Dendritic cell treated with granulocyte-macrophage colony-stimulating factor and Interleukin-4, amounts not matched to agents 40 ng/mL and 50 ng/mL, for 4 days (primary cell): ENCODE data around the gene NTPCR.

ENCODE experiments used
- H3K27ac Mint-ChIP-seq: one replicate; pipeline ENCODE4 v1.8.0; 2022; ENCODE audit warnings: mild to moderate bottlenecking, mixed read lengths
- H3K27me3 Mint-ChIP-seq: one replicate; pipeline ENCODE4 v1.8.0; 2022; ENCODE audit warnings: mild to moderate bottlenecking, mixed read lengths
- H3K36me3 Mint-ChIP-seq: one replicate; pipeline ENCODE4 v1.8.0; 2022; ENCODE audit warnings: low read depth, mixed read lengths
- H3K4me1 Mint-ChIP-seq: one replicate; pipeline ENCODE4 v1.8.0; 2022; ENCODE audit warnings: low read depth, mixed read lengths
- H3K4me3 Mint-ChIP-seq: one replicate; pipeline ENCODE4 v1.8.0; 2022; ENCODE audit warnings: mild to moderate bottlenecking, moderate library complexity, mixed read lengths
- H3K9me3 Mint-ChIP-seq: one replicate; pipeline ENCODE4 v1.8.0; 2022; ENCODE audit warnings: mixed read lengths
- intact Hi-C: fragments of 100-400 bp; cut with micrococcal nuclease; formaldehyde crosslinking; loops from one replicate; pipeline ENCODE4 v1.15.0; 2022

The NTPCR gene

GRCh38 chr1:232979558-232979957 lies 29.1 kb downstream of the NTPCR start:
- Mint-ChIP-seq H3K36me3 (peaks cover 50% of the 10 kb centered on the region), H3K9me3 (peaks cover 1% of the 10 kb centered on the region), H3K4me3 (no peak overlapping the region), H3K27me3 (no peaks in the 10 kb centered on the region), H3K4me1 (peaks cover 22% of the 10 kb centered on the region), H3K27ac (no peak overlapping the region)
- intact Hi-C loops = no loop called here

- H3K4me1 Mint-ChIP-seq = peaks cover 20% of the 10 kb centered on the region
- intact Hi-C loops = no loop called here
- no peaks in the 10 kb centered on the region for H3K9me3 Mint-ChIP-seq
- H3K36me3 Mint-ChIP-seq = peaks cover 43% of the 10 kb centered on the region
- H3K4me3 Mint-ChIP-seq = no peak overlapping the region
- H3K27ac Mint-ChIP-seq = no peak overlapping the region
- no peaks in the 10 kb centered on the region for H3K27me3 Mint-ChIP-seq
These were observed 30.1 kb downstream of the NTPCR start for GRCh38 chr1:232980355-232980978.

DNA sequence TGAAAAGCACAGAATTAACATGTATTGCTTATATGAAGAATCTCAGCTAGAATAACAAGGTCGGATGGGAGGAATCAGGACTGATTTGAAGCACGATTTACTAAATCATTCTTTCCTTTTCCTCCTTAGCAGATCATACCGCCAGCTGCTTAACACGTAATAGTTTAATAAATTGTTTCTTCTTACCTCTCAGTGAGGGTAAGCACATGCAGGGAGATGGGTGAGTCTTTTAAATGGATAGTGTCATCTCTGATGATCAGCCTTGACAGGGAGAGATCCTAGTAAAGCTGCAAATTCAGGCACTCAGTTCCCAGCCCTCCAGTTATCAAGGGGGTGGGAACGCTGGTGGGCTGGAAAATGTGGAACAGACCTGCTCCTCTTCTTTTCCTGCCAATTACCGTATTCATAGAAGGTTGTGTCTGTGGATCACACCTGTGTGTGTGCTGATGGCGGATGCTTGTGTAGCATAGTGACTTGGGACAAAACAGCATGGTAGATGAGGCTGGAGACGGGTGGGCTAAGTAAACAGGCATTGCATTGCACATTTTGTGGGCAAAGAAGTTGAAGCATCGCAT lies 30.7 kb downstream of the NTPCR start:
- Mint-ChIP-seq H3K4me1 (peaks cover 16% of the 10 kb centered on the region), H3K9me3 (no peaks in the 10 kb centered on the region), H3K4me3 (no peak overlapping the region), H3K27me3 (no peaks in the 10 kb centered on the region), H3K36me3 (peaks cover 43% of the 10 kb centered on the region), H3K27ac (no peak overlapping the region)
- intact Hi-C loops = no loop called here

- Mint-ChIP-seq H3K4me3 (no peak overlapping the region), H3K4me1 (peaks cover 16% of the 10 kb centered on the region), H3K27me3 (no peaks in the 10 kb centered on the region), H3K9me3 (no peaks in the 10 kb centered on the region), H3K36me3 (peaks cover 32% of the 10 kb centered on the region), H3K27ac (no peak overlapping the region)
- intact Hi-C loops = no loop called here
These were observed 32.0 kb downstream of the NTPCR start for GRCh38 chr1:232982238-232982944.

DNA sequence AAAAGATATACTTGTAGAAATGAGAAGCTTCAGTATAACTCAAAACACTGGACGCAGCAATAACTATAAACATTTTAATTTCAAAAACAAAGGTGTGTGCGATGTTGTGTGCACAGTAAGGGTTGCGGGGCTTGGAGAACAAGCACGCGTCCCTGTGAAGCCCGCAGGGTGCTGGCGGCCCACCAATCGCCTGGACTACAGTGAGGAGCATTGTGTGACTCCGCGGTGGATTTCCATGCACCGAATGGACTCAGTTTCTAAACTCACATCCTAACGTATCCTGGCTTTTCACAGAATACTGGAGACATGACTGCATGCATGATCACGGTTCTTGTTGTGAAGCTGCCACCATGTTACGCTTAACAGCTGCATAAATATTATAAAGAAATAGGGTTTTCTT lies 33.0 kb downstream of the NTPCR start:
- H3K4me3 Mint-ChIP-seq = no peak overlapping the region
- intact Hi-C loops = no loop called here
- no peak overlapping the region for H3K27ac Mint-ChIP-seq
- no peaks in the 10 kb centered on the region for H3K9me3 Mint-ChIP-seq
- no peaks in the 10 kb centered on the region for H3K27me3 Mint-ChIP-seq
- H3K36me3 Mint-ChIP-seq = peaks cover 25% of the 10 kb centered on the region
- H3K4me1 Mint-ChIP-seq = peaks cover 8% of the 10 kb centered on the region

DNA sequence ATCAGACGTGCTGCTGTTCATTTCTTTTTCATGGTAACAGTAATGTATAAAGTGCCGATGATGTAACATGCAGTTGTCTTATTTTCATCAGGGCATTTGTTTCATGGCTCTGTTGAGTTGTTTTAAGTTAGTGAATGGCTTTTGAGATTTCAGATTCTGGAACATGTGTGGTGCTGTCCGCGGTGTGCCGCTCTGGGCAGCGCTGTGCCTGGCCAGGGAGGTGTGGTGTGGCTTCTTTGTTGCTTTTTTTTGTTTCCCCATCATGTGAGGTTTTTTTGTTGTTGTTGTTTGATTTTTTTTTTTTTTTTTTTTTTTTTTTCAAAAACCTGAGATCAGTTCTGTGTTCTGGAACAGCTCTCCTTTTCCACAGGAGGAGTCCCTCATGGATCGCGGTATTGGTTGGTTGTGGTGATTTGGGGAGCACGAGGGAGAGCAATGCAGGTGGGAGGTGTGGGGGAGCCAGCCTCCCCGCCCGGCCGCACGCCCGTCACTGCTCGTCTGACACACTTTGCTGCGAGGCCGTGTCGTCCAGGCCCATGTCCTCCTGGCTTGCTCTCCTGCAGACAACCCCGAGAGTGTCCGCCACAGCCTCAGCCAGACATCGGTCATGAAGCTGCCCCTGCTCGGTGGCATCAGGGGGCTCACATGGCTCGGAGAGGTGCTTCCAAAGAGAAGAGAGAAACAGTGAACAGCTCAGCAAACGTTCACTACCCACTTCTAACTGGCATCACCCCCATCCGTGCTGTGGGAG lies 33.6 kb downstream of the NTPCR start:
- Mint-ChIP-seq H3K27ac (no peak overlapping the region), H3K27me3 (no peaks in the 10 kb centered on the region), H3K4me1 (peaks cover 3% of the 10 kb centered on the region), H3K4me3 (no peak overlapping the region), H3K9me3 (no peaks in the 10 kb centered on the region), H3K36me3 (peaks cover 21% of the 10 kb centered on the region)
- intact Hi-C loops = no loop called here

DNA sequence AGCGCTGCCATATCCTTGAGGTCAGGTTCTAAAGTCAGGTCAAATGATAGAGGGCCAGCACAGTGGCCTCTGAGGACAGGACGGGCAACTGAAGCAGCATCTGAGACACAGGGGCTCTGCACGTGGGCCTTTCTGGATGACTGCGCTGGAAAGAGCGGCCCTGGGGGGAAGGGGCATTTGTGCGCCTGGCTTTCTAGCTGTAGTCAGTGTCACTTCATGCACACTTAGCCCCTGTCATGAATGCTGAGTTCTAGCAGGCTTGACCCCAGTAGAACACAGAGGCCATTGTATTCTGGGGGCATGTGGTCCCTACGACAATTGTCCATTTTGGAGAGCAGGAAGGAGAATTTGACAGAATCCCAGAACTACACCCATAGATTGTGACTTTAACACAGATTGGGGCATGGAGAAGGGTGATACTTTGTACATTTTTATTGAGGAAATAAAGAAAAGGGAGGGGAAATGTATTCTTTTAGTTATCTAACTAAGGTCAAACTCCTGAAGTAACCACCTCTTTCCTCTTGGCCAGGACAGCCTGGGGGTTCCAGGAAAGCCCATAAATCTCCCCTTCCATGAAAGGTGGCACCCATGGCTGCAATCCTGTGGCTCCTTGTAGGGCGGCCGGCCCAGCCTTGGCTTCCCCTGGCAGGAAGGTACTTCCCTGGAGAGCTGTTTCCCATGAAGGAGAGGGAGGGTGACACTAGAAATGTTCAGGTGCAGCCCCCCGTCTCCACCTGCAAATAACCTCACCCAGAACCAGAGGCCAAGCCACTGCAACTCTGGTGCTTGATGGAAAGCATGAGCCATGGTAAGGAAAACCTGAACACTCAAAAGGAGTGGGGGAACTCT lies 34.4 kb downstream of the NTPCR start:
- intact Hi-C loops = no loop called here
- Mint-ChIP-seq H3K4me1 (no peaks in the 10 kb centered on the region), H3K27ac (no peak overlapping the region), H3K9me3 (no peaks in the 10 kb centered on the region), H3K27me3 (no peaks in the 10 kb centered on the region), H3K36me3 (peaks cover 19% of the 10 kb centered on the region), H3K4me3 (no peak overlapping the region)

DNA sequence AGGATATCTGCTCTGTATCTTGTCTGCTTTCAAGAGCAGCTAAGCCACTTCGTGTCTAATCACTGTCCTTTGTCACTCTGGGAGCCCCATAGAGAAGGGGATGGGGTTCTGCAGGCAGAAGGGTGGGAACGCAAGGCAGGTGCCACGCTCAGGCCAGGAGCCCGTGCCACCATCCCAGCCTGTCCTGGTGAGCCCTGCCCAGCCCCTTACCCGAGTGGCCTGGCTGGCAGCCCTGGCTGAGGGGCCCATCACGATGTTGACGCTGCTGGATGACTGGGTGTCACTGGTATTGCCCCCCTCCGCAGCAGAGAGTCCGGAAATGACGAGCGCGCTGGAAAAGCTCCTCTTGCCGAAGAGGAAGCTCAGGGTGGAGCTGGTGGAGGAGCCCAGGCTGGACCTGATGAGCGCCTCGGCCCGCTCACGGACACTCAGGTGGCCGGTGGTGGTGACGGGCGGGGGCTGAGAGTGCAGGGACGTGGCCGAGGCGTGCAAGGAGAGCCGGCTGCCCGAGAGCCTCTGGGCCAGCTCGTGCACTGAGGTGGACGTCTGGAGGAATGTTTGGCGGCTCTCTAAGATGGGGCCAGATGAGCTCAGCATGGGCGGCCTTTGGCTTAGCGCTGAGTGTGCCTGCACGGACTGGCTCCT lies 35.6 kb downstream of the NTPCR start:
- intact Hi-C loops = no loop called here
- Mint-ChIP-seq H3K27me3 (no peaks in the 10 kb centered on the region), H3K4me3 (no peak overlapping the region), H3K27ac (no peak overlapping the region), H3K36me3 (peaks cover 12% of the 10 kb centered on the region), H3K9me3 (no peaks in the 10 kb centered on the region), H3K4me1 (no peaks in the 10 kb centered on the region)

GRCh38 chr1:232986527-232986922 lies 36.1 kb downstream of the NTPCR start:
- H3K27ac Mint-ChIP-seq = no peak overlapping the region
- peaks cover 12% of the 10 kb centered on the region for H3K36me3 Mint-ChIP-seq
- no peaks in the 10 kb centered on the region for H3K9me3 Mint-ChIP-seq
- no peak overlapping the region for H3K4me3 Mint-ChIP-seq
- intact Hi-C loops = no loop called here
- H3K27me3 Mint-ChIP-seq = no peaks in the 10 kb centered on the region
- H3K4me1 Mint-ChIP-seq = no peaks in the 10 kb centered on the region

GRCh38 chr1:232987046-232987773 lies 36.8 kb downstream of the NTPCR start:
- Mint-ChIP-seq H3K36me3 (peaks cover 12% of the 10 kb centered on the region), H3K9me3 (no peaks in the 10 kb centered on the region), H3K27ac (no peak overlapping the region), H3K4me1 (no peaks in the 10 kb centered on the region), H3K4me3 (no peak overlapping the region), H3K27me3 (no peaks in the 10 kb centered on the region)
- intact Hi-C loops = no loop called here

DNA sequence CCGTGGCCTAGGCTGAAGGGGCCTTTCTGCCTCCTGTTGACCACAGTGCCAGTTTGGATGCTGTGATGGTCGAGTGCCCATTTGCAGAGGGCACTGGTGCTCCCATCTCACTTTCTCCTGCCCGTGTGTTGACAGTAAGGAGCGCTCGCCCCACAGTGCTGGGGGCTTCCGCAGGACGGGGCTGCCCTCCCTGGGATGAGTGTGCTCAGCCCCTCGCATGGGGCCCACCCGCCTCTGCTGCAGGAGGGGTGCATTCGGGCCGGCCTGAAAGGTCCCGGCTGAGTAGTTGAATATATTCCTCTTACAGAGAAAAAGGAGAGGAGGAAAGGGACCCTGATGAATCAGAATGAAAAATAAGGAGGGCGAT lies 37.3 kb downstream of the NTPCR start:
- Mint-ChIP-seq H3K27me3 (no peaks in the 10 kb centered on the region), H3K4me1 (no peaks in the 10 kb centered on the region), H3K36me3 (peaks cover 12% of the 10 kb centered on the region), H3K9me3 (no peaks in the 10 kb centered on the region), H3K4me3 (no peak overlapping the region), H3K27ac (no peak overlapping the region)
- intact Hi-C loops = no loop called here

- no peak overlapping the region for H3K4me3 Mint-ChIP-seq
- intact Hi-C loops = no loop called here
- H3K27ac Mint-ChIP-seq = no peak overlapping the region
- peaks cover 8% of the 10 kb centered on the region for H3K9me3 Mint-ChIP-seq
- peaks cover 18% of the 10 kb centered on the region for H3K36me3 Mint-ChIP-seq
- H3K27me3 Mint-ChIP-seq = no peaks in the 10 kb centered on the region
- no peaks in the 10 kb centered on the region for H3K4me1 Mint-ChIP-seq
These were observed 38.2 kb downstream of the NTPCR start for GRCh38 chr1:232988572-232989040.
